Natural killer cell (primary cell): ENCODE results near the gene METTL16. TPM values are rescaled to one million over a fixed set of nuclear protein-coding genes. Genes with fewer than 3 reads are reported as not detected.

Experiments used
- ATAC-seq, 3 donors: fragments of 150-1000 bp in 2 of 3; fragments of 200-7000 bp in 1 of 3; cut with Tn5 transposase; 1 replicate in 1 of 3; 2 replicates in 2 of 3; pipeline ENCODE4 v1.10.0; 2021; ENCODE audit warnings: mild to moderate bottlenecking in 2 of 3, moderate library complexity in 2 of 3
- DNase-seq, 2 donors: peaks; one replicate each; pipeline versions ENCODE4 v3.0.0 to v3.0.0-alpha.2; 2013 to 2021; ENCODE audit warnings: mixed read lengths in 1 of 2
- H3K27ac ChIP-seq: one replicate; pipeline ENCODE4 v1.5.1; 2013; ENCODE audit warnings: mild to moderate bottlenecking, low read length
- H3K27me3 ChIP-seq: one replicate; pipeline ENCODE4 v1.6.1; 2013; ENCODE audit warnings: low read length; ENCODE audit not compliant: control insufficient read depth, insufficient read depth
- H3K36me3 ChIP-seq: one replicate; pipeline ENCODE4 v1.6.1; 2013; ENCODE audit warnings: low read length; ENCODE audit not compliant: control insufficient read depth, insufficient read depth
- H3K4me1 ChIP-seq: one replicate; pipeline ENCODE4 v1.6.1; 2013; ENCODE audit warnings: low read length; ENCODE audit not compliant: control insufficient read depth, insufficient read depth
- H3K4me3 ChIP-seq: one replicate; pipeline ENCODE4 v1.5.1; 2013; ENCODE audit warnings: low read length
- H3K9me3 ChIP-seq: one replicate; pipeline ENCODE4 v1.6.1; 2013; ENCODE audit warnings: low read length; ENCODE audit not compliant: control insufficient read depth, insufficient read depth
- H3K27ac Mint-ChIP-seq, 2 donors: one replicate each; pipeline ENCODE4 v1.8.0; 2022; ENCODE audit warnings: mild to moderate bottlenecking in 2 of 2, mixed read lengths in 2 of 2, moderate library complexity in 1 of 2
- H3K27me3 Mint-ChIP-seq, 2 donors: one replicate each; pipeline ENCODE4 v1.8.0; 2022; ENCODE audit warnings: low read depth in 2 of 2, mixed read lengths in 2 of 2
- H3K36me3 Mint-ChIP-seq: one replicate; pipeline ENCODE4 v1.8.0; 2022; ENCODE audit warnings: mixed read lengths
- H3K4me1 Mint-ChIP-seq, 2 donors: one replicate each; pipeline ENCODE4 v1.8.0; 2022; ENCODE audit warnings: mixed read lengths in 2 of 2
- H3K4me3 Mint-ChIP-seq: one replicate; pipeline ENCODE4 v1.8.0; 2022; ENCODE audit warnings: mild to moderate bottlenecking, moderate library complexity, mixed read lengths
- H3K9me3 Mint-ChIP-seq, 2 donors: one replicate each; pipeline ENCODE4 v1.8.0; 2022; ENCODE audit warnings: mixed read lengths in 2 of 2
- CTCF ChIP-seq: fragments of 200-600 bp; IDR thresholded peaks from one replicate; pipeline ENCODE4 v1.8.0; 2022; ENCODE audit warnings: antibody characterized with exemption
- WGBS: methylation state at CpG from one replicate; pipeline ENCODE4 v1.1.7; 2013; ENCODE audit warnings: missing lambda C conversion rate; ENCODE audit not compliant: insufficient coverage; 5-methylcytosine and 5-hydroxymethylcytosine counted together
- intact Hi-C: fragments of 100-400 bp; cut with micrococcal nuclease; formaldehyde crosslinking; loops from one replicate; pipeline ENCODE4 v1.14.2; 2022
- total RNA-seq, 4 donors: library from RNA; stranded (reverse); fragments of 120-200 nt in 1 of 4; gene quantifications; one replicate each; pipeline versions ENCODE4 v1.2.3 to v1.2.4, GENCODE V29; 2013 to 2022

METTL16 gene
- total RNA-seq, 3 donors from 2014 or later (not counting 1 experiment from before 2014, with no cell fraction given) = 27.9 to 36.9 (median 32.0) TPM

- H3K4me3 Mint-ChIP-seq = no peak overlapping the region
- DNase-seq (no peak), ATAC-seq (no peak)
- H3K27ac Mint-ChIP-seq = no peak overlapping the region
- Histone ChIP-seq H3K27ac (no peak overlapping the region), H3K9me3 (no peaks in the 10 kb centered on the region), H3K36me3 (peaks cover 29% of the 10 kb centered on the region), H3K4me3 (no peak overlapping the region), H3K27me3 (no peaks in the 10 kb centered on the region), H3K4me1 (no peaks in the 10 kb centered on the region)
- H3K9me3 Mint-ChIP-seq = no peaks in the 10 kb centered on the region
- intact Hi-C loops = no loop called here
- no peaks in the 10 kb centered on the region for H3K27me3 Mint-ChIP-seq
- no peak for TF ChIP-seq CTCF
- no peaks in the 10 kb centered on the region for H3K36me3 Mint-ChIP-seq
- H3K4me1 Mint-ChIP-seq = no peaks in the 10 kb centered on the region
- WGBS = 95% methylated on average over 5 of the region's 6 CpGs
These were observed 92.2 kb downstream of the METTL16 start for GRCh38 chr17:2419486-2419885.

- DNase-seq (no peak), ATAC-seq (no peak)
- intact Hi-C loops = no loop called here
- Mint-ChIP-seq H3K4me1 (no peaks in the 10 kb centered on the region), H3K27me3 (no peaks in the 10 kb centered on the region), H3K36me3 (no peaks in the 10 kb centered on the region), H3K27ac (no peak overlapping the region), H3K4me3 (no peak overlapping the region), H3K9me3 (no peaks in the 10 kb centered on the region)
- 95% methylated on average over 7 of the region's 7 CpGs for WGBS
- Histone ChIP-seq H3K4me1 (no peaks in the 10 kb centered on the region), H3K27me3 (no peaks in the 10 kb centered on the region), H3K36me3 (peaks cover 33% of the 10 kb centered on the region), H3K27ac (no peak overlapping the region), H3K4me3 (no peak overlapping the region), H3K9me3 (no peaks in the 10 kb centered on the region)
- no peak for TF ChIP-seq CTCF
These were observed 93.1 kb downstream of the METTL16 start for GRCh38 chr17:2418572-2418971.

GRCh38 chr17:2416010-2416734, 95.5 kb downstream of the METTL16 start:
- H3K9me3 ChIP-seq = no peaks in the 10 kb centered on the region
- Mint-ChIP-seq H3K9me3 (no peaks in the 10 kb centered on the region), H3K4me1 (no peaks in the 10 kb centered on the region), H3K36me3 (no peaks in the 10 kb centered on the region), H3K4me3 (no peak overlapping the region), H3K27ac (no peak overlapping the region), H3K27me3 (no peaks in the 10 kb centered on the region)
- DNase-seq (peak; percentile 85 to 92), ATAC-seq (peak; percentile 82 to 97 (median 92))
- intact Hi-C loops = loop anchor here (1.0 kb wide), 1 partner anchor 34 kb away; no protein-coding TSS in a partner anchor
- no peak overlapping the region for H3K4me3 ChIP-seq
- TF ChIP-seq CTCF = peak; percentile 99
- WGBS = 36% methylated on average over 16 of the region's 19 CpGs
- H3K4me1 ChIP-seq = no peaks in the 10 kb centered on the region
- H3K27me3 ChIP-seq = no peaks in the 10 kb centered on the region
- H3K36me3 ChIP-seq = peaks cover 28% of the 10 kb centered on the region
- H3K27ac ChIP-seq = no peak overlapping the region

DNA sequence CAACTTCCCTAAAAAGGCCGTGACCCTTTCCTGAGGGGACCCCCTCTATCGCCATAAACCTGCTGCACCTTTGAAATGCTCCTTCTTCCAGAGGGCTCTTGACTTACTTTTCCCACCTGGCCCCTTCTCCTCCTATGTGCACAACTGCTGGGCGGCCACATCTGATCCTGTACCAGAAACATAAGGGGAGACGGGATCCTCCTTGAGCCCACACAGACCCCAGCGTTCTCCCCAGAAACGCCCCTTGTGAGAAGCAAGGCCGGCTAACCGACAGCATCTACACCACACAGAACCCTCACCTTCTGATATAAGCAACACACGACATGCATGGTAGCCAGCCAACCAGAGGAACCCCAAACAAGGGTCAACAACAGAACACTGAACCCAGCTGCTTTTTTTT, 96.6 kb downstream of the METTL16 start:
- H3K4me1 Mint-ChIP-seq = no peaks in the 10 kb centered on the region
- Histone ChIP-seq H3K9me3 (no peaks in the 10 kb centered on the region), H3K4me1 (no peaks in the 10 kb centered on the region), H3K4me3 (no peak overlapping the region), H3K27ac (no peak overlapping the region), H3K36me3 (peaks cover 19% of the 10 kb centered on the region), H3K27me3 (no peaks in the 10 kb centered on the region)
- H3K9me3 Mint-ChIP-seq = no peaks in the 10 kb centered on the region
- 84% methylated on average over 9 of the region's 9 CpGs for WGBS
- H3K27me3 Mint-ChIP-seq = no peaks in the 10 kb centered on the region
- no peaks in the 10 kb centered on the region for H3K36me3 Mint-ChIP-seq
- H3K4me3 Mint-ChIP-seq = no peak overlapping the region
- no peak overlapping the region for H3K27ac Mint-ChIP-seq
- ATAC-seq (no peak), DNase-seq (no peak)
- intact Hi-C loops = no loop called here
- no peak for TF ChIP-seq CTCF
